HG02763 (cell line): ENCODE data around the gene PCK2.

ENCODE experiments used
- ATAC-seq: cut with Tn5 transposase; IDR thresholded peaks from one replicate; pipeline ENCODE4 v1.9.1; 2021; ENCODE audit warnings: mild to moderate bottlenecking, moderate library complexity; ENCODE audit not compliant: unreplicated experiment

The PCK2 gene

GRCh38 chr14:24060984-24061913, 32.9 kb upstream of the PCK2 start:
- no peak for ATAC-seq

- no peak for ATAC-seq
These were observed 31.7 kb upstream of the PCK2 start for GRCh38 chr14:24062216-24062980.

DNA sequence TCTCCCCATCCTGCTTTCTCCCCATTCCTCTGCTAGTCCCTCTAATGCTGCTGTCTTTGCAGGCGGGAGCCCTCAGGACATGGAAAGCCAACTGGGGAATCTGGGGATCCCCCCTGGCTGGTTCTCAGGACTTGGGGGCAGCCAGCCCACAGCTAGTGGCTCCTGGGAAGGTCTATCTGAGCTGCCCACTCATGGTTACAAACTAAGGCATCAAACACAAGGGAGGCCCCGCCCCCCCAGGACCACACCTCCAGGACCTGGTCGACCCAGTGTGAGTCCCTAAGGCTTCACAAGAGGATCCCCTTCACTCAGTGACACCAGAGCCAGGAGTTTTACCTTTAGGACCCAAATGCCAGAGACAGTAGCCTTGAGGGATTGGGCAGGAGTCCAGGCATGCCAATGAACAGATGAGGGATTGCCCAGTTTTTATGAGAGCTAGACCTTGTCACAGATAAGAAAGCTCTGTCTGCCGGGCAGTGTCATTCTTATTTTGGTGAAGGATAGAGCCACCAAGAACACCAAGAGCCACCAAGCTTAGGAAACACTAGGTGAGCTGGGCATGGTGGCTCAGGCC, 30.8 kb upstream of the PCK2 start:
- ATAC-seq, result no peak

- ATAC-seq, result no peak
These were observed 29.9 kb upstream of the PCK2 start for GRCh38 chr14:24064091-24064795.

- no peak for ATAC-seq
These were observed 29.3 kb upstream of the PCK2 start for GRCh38 chr14:24064856-24065255.

DNA sequence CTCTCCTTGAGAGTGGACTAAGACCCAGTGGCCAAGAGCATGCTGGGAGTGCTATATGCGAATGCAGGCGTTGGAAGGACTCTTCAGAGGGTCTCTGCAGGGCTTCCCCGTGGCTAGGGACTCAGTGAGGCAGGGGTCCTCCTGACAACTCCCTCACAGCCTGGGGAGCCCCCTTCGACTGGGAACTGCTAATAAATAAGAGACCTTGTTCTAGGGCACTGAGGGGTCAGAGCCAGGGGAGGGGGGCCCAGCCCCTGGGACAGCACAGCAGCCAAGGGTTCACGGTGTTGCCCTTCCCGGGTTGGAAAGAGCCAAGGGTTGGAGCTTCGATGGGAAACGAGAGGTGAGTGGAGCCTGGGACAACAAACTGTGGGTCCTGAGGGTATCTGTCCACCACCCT, 28.7 kb upstream of the PCK2 start:
- ATAC-seq, result no peak

DNA sequence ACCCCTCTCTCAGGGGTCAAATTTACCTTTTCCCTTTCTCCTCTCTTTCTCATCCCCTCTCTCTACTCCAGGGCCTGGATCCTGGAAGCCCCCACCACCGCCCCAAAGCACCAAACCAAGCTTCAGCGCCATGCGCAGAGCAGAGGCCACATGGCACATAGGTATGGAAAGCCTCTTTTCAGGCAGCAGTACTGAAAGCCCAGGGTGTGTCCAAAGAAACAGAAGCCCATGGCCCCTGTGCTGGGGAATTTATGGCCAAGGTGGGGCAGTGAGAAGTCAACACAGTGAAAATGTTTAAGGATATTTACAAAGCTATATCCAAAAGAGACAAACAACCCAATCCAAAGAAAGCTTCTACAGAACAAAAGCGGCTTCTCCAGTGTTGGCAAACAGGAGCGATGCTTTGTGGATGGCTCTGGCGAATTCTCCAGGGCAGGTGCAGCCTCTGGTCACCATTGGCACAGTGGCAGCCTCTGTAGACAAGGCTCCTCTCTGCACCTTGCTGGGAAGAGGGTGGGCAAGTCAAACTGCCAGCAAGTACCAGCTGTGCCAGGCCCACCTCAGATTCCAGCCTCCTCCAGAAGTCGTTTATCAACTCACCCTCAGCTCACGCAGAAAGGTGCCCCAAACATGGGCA, 27.5 kb upstream of the PCK2 start:
- no peak for ATAC-seq

DNA sequence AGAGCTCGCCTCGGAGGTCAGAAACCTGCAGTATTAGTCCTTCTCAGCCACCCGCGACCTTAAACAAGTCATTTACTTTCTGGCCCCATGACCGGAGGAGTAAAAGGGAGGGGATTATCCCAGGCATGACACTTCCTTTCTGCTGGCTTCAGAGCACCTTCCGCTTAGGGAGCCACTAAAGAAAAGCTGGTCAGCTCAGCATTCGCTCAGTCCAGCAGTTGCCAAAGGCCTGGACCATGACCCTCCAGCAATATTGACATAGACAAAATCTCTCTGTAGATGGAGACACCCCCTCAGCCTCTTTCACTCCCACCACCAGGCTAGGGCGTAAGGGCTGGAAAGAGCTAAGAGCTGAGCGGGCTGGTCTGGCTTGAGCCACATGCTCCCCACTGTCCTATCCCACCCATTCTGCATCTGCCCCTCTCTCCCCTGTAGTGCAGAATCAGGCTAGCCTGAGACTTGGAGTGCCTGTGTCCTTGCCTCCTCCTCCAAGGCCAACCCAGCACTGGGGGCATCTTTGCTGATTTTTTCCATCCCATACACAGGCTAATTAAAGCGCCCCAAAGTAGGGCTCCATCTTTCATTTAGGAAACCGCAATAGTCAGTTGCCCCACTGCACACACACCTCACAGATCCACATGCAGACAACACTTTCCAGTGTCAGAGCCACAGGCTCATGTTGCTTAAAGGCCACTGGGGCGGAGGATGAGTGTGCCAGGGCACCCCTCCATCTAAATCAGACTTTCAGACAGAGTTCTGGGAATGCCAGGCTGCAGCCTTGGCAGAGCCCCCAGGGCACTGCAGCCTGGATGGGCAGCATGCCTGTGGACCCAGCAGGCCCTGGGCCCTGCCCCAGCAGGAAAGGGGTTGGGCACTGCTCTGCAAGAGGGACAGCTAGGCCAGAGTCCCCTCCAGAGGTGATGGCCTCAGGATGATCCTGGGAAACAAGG, 26.7 kb upstream of the PCK2 start:
- ATAC-seq, result no peak

- ATAC-seq, result no peak
These were observed 25.2 kb upstream of the PCK2 start for GRCh38 chr14:24068711-24069410.

DNA sequence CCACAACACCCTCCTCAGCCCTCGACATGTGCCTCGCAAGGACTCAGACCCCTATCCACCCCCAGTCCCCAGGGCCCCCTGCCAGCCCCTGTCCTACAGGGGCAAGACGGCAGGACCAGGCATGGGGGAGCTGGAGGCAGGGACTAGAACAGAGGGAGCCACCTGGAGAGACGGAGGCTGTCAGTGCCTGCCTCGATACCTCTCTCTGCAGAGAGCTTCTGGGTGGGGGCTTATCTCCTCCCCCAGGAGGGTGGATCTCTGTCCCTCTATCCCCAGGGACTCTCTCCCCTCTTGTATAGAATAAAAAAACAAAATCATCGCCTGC, 24.7 kb upstream of the PCK2 start:
- ATAC-seq, result no peak

DNA sequence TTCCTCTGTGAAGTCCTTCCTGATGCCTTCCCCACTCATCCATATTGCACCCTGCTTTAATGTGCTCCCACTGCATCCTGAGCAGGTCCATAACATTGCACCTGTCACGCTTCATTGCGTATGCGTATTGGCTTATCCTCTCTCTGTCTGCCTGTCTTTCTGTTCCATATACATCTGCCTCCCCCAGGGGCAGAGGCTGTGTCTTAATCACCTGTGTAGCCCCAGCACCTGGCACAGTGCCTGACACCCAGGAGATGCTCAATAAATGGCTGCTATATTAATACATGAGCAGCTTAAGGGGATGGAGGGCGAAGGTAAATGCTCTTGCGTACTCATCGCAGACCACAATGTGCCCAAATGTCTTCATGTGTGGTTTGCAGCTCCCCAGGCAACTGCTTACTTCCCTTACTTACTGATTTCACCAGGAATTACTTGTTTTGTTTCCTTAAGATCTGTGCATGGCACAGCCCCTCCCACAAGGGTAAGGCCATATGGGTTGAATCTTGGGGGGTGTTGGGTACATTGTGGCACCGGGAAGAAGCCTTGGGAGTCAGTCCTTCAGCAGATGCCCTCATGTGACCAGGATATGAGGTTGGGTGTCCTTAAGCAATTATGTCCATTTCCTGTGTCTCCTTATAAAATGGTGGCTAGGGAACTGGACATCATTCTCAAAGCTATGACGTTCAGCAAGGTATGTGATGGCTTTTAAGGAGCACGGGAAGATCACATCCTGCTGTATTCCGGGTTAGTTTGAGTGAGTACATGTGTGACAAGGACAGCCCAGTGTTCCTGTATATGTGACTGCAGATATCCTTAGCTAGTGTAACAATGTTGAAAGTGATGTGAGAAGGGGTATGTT, 23.6 kb upstream of the PCK2 start:
- ATAC-seq, result no peak

DNA sequence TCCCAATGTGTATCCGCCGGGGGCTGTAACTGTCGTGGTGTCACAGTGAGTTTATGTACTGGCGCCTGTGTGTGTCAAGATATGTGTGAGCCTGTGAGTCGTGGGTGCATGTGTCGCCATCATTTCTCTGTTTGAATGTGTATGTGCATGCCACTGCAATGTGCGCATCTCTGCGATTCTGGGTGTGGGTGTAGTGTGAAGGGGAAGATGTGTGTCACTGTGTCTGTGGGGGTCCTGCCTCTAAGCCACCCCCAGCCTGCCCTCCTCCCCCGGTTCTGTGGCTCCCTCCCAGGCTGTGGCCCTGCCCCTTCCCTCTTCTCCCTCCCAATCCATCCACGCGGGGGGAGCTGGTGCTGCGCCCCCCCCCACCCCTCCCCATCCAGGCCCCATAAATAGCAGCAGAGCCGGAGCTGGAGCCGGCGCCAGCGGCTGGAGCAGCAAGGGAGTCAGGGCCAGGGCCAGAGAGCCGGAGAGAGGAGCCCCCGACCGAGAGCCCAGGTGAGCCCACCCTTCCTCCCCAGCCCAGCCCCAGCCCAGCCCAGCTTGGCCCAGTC, 22.9 kb upstream of the PCK2 start, which contains the start of gene CPNE6:
Gene CPNE6, plus strand, starts transcription at position 419 of the 554 bp plus-strand sequence. CDS start 1,375 bp downstream, outside the sequence.
- ATAC-seq, result no peak

GRCh38 chr14:24071836-24072430, 22.2 kb upstream of the PCK2 start:
- ATAC-seq, result no peak

- ATAC-seq, result no peak
These were observed 21.7 kb upstream of the PCK2 start for GRCh38 chr14:24072436-24072835.

DNA sequence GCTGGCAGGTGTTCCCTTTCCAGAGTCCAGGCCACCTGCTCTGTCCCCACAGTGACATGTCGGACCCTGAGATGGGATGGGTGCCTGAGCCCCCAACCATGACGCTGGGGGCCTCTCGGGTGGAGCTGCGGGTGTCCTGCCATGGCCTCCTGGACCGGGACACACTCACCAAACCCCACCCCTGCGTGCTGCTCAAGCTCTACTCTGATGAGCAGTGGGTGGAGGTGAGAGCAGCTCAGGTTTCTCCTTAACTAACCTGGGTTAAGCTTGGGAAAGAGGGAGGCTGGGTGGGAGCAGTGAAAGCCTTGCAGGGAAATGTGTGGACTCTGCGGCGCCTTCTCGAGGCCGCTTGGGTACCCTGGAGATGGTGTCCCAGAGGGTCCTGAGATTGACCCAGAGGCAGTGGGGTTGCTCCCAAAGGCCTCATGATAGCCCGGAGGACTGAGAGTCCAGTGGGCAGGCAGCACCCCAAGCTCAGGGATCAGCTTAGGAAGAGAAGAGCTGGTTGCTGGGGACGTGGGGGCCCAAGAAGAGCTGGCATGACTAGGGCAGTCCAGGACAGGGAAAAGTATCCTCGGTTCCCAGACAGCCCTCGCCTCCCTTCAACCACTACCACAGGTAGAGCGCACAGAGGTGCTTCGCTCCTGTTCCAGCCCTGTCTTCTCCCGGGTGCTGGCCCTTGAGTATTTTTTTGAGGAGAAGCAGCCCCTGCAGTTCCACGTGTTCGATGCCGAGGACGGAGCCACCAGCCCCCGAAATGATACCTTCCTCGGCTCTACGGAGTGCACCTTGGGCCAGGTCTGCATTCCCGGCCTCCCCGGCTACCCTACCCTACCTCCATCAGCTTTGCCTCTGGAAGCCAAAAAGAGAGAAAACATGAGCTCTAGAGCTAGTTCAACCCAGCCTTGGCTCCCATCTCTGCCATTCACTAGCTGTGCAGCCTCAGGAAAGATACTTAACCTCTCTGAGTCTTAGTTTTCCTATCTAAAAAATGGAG, 20.9 kb upstream of the PCK2 start:
- no peak for ATAC-seq
